GM12873 (cell line): ENCODE measurements around the gene POLD1.

Experiments used
- TF ChIP-seq, protein P1 (sequence below): IDR thresholded peaks from 2 replicates; pipeline ENCODE4 v1.5.1; 2012; ENCODE audit warnings: low read depth, mild to moderate bottlenecking, moderate library complexity, low read length, control low read depth; ENCODE audit not compliant: insufficient read depth; ENCODE audit errors: missing control alignments

The POLD1 gene

DNA sequence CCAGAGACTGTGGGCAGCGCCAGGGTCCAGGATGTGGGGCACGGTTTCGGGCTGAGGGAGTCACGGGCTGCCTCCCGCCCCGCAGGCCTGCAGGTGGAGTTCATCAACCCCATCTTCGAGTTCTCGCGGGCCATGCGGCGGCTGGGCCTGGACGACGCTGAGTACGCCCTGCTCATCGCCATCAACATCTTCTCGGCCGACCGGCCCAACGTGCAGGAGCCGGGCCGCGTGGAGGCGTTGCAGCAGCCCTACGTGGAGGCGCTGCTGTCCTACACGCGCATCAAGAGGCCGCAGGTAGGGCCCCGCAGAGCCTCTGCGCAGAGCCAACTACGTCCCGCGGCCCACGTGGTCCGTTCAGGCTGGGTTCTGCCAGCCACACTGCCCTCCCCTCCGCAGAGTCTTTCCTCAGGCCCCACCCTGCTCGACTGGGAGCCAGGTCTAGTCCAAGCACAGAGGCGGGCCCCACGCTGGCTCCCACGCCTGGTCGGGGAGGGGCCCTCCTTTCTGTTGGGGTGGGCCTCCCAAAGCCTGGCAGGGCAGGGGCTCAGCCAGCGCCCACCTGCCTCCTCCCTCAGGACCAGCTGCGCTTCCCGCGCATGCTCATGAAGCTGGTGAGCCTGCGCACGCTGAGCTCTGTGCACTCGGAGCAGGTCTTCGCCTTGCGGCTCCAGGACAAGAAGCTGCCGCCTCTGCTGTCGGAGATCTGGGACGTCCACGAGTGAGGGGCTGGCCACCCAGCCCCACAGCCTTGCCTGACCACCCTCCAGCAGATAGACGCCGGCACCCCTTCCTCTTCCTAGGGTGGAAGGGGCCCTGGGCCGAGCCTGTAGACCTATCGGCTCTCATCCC is 2.0 kb upstream of the POLD1 start:
- TF ChIP-seq, protein P1, sequence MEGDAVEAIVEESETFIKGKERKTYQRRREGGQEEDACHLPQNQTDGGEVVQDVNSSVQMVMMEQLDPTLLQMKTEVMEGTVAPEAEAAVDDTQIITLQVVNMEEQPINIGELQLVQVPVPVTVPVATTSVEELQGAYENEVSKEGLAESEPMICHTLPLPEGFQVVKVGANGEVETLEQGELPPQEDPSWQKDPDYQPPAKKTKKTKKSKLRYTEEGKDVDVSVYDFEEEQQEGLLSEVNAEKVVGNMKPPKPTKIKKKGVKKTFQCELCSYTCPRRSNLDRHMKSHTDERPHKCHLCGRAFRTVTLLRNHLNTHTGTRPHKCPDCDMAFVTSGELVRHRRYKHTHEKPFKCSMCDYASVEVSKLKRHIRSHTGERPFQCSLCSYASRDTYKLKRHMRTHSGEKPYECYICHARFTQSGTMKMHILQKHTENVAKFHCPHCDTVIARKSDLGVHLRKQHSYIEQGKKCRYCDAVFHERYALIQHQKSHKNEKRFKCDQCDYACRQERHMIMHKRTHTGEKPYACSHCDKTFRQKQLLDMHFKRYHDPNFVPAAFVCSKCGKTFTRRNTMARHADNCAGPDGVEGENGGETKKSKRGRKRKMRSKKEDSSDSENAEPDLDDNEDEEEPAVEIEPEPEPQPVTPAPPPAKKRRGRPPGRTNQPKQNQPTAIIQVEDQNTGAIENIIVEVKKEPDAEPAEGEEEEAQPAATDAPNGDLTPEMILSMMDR = no peak

DNA sequence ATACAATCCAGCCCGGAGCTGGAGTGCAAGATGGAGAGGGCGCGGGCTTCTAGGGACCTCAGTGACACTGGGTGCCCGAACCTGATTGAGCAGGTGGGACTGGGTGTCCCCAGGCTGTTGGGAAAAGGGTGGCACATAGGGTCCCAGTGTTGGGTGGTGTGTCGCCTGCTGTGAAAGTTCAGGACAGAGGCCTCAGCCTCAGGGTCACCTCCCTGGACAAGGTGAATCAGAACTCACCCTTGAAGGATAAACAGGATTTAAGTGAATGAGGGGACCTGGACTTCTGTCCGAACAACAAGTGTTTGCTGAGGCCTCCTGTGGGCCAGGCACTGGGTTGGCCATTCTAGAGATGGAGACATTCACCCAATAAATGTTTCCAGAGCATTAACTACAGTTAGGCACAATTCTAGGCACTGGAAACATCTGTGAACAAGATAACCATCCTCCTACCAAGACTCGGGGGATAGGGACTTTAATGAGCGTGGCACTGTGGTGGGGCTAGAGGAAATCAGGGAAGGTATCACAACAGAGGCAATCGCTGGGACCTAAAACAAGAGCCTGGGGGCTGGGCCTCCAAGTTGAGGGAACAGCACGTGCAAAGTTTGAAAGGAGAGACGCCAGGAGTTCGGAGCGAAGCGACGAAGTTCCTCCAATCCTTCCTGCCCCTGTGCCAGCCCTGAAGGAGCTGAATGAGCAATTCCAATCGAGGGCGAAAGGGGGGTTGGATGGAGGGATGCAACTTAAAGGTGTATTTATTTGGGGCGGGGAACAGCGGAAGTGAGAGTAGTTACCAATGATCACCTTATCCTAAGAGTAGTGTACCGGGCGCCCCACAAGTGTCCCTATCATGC is 921 bp upstream of the POLD1 start:
- TF ChIP-seq, protein P1 = no peak

DNA sequence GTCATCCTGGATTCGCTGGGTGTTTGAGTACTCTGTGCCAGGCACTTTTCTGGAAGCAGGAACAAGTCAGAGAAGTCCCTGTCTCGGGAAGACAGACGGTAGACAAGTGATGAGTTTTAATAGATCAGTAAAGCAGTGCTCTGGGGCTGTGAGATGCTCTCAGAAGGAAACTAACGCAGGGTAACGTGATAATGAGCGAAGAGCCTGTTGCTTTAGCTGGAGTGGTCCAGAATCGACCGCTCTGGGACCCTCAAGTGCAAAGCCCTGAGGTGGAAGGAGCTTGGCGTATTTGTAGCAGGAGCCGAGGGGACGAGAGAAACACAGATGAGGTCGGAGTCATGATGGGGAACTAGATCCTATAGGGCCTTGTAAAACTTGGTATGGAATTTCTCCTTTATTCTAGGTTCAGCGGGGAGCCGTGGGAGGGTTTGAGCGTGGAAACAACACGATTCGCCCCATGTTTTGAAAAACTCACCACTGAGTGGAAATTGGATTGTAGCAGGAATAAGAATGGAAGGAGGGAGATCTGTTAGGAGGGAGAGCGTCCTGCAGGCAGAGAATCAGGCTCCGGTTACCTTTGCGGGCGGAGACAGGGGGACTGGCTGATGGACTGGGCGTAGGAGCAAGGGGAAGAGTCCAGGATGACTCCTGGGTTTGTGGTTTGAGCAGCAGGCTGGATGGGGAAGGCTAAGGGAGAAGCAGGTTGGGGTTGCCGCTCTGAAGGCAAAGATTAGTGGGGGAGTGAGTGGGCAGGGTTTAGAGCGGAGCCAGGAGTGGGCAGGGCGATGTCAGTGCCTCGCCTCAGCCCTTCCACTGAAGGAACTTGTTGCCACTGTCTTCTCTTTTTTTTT is 763 bp downstream of the POLD1 start:
- TF ChIP-seq, protein P1 = no peak

DNA sequence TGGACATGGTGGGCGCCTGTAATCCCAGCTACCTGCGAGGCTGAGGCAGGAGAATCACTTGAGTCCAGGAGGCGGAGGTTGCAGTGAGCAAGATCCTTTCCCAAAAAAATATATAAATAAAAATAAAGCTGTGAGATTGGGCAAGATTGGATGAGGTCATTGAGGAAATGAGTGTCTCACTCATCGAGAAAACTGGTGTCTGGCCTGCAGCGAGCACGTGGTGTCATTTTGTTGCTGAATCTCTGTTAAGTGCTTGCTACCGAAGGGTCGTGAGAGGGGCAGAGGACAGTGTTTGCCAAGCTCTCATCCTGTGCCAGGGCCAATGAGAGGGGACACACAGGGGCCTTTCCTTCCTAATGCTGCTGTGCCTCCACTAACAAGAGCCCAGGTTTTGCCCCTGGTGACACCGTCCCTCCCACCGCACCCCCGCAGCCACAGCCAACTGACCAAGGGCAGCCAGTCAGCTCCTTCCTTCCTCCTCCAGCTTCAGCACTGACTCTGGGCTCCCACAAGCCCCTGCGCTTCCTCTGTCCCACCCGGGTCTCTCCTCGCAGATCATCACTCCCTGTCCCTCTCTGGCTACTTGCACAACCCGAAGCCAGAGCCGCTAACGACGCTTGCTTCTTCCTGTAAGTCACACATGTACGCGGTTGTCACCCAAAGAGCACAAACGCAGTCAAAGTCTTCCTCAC is 3.2 kb downstream of the POLD1 start:
- TF ChIP-seq, protein P1 = no peak

DNA sequence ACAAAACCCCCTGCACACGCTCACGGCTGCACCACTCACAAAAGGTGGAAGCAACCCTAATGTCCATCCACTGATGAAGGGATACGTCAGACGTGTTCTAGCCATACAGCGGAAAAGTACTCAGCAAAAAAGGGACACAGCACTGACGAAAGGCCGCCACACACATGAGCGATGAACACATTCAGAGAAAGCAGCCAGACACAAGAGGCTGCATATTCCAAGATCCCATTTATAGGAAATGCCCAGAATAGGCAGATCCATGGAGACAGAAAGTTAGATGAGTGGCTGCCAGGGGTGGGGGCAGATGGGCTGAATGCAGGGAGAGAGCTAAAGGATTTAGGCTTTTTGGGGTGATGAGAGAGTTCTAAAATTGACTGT is 3.7 kb downstream of the POLD1 start:
- TF ChIP-seq, protein P1 = no peak

DNA sequence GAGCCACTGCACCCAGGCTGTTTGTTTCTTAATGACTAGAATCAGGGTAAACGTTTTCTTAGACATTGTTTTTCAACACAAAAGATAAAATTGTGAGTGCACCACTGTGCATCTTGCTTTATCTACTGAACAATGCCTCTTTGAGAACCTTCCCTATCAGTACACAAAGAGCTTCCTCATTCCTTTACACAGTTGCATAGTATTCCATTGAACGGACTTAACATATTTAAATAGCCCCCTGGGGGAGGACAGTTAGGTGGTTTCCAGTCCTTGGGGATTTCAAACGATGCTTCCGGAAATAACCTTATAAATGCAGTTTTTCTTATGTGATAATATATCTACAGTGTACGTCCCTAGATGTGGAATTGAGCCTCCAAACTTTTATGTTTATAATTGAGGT is 8.6 kb downstream of the POLD1 start:
- TF ChIP-seq, protein P1 = no peak
